Trophoblast cell (in vitro differentiated cells and primary cell): ENCODE data around the gene LMF1.

ENCODE experiments used
- DNase-seq, 2 donors: peaks; one replicate each; pipeline ENCODE4 v3.0.0-alpha.2; 2016
- H2AFZ ChIP-seq: 2 replicates; pipeline ENCODE4 v1.6.1; 2013; ENCODE audit warnings: low read length, moderate library complexity, mild to moderate bottlenecking; ENCODE audit not compliant: insufficient read depth, poor library complexity
- H2AK5ac ChIP-seq: 2 replicates; pipeline ENCODE4 v1.6.1; 2013; ENCODE audit warnings: mild to moderate bottlenecking, low read length
- H2BK120ac ChIP-seq: 2 replicates; pipeline ENCODE4 v1.6.1; 2013; ENCODE audit warnings: low read length, mild to moderate bottlenecking, moderate library complexity; ENCODE audit not compliant: insufficient read depth, poor library complexity
- H2BK12ac ChIP-seq: 2 replicates; pipeline ENCODE4 v1.6.1; 2013; ENCODE audit warnings: mild to moderate bottlenecking, low read length, moderate library complexity
- H2BK5ac ChIP-seq: 2 replicates; pipeline ENCODE4 v1.6.1; 2013; ENCODE audit warnings: low read length, low read depth, moderate library complexity, mild to moderate bottlenecking; ENCODE audit not compliant: poor library complexity
- H3K14ac ChIP-seq: 2 replicates; pipeline ENCODE4 v1.6.1; 2013; ENCODE audit warnings: mild to moderate bottlenecking, low read length
- H3K18ac ChIP-seq: 2 replicates; pipeline ENCODE4 v1.6.1; 2013; ENCODE audit warnings: mild to moderate bottlenecking, low read length
- H3K23ac ChIP-seq: 2 replicates; pipeline ENCODE4 v1.6.1; 2013; ENCODE audit warnings: low read length
- H3K27ac ChIP-seq: 2 replicates; pipeline ENCODE4 v1.5.1; 2013; ENCODE audit warnings: low read depth, mild to moderate bottlenecking, inconsistent platforms, low read length, moderate library complexity
- H3K27me3 ChIP-seq: 2 replicates; pipeline ENCODE4 v1.6.1; 2013; ENCODE audit warnings: inconsistent platforms, mild to moderate bottlenecking, low read length, moderate library complexity; ENCODE audit not compliant: insufficient read depth
- H3K36me3 ChIP-seq, 2 experiments: 1 replicate in 1 of 2; 2 replicates in 1 of 2; pipeline ENCODE4 v1.6.1; 2013; ENCODE audit warnings: low read length in 2 of 2, mild to moderate bottlenecking in 2 of 2, moderate library complexity in 1 of 2; ENCODE audit not compliant: insufficient read depth in 2 of 2, control insufficient read depth in 1 of 2
- H3K4ac ChIP-seq: 2 replicates; pipeline ENCODE4 v1.6.1; 2013; ENCODE audit warnings: low read depth, mild to moderate bottlenecking, low read length, moderate library complexity
- H3K4me1 ChIP-seq, 2 experiments: 1 replicate in 1 of 2; 2 replicates in 1 of 2; pipeline ENCODE4 v1.6.1; 2013; ENCODE audit warnings: low read length in 2 of 2, mild to moderate bottlenecking in 2 of 2, moderate library complexity in 1 of 2; ENCODE audit not compliant: insufficient read depth in 2 of 2, control insufficient read depth in 1 of 2
- H3K4me2 ChIP-seq: 2 replicates; pipeline ENCODE4 v1.6.1; 2013; ENCODE audit warnings: inconsistent platforms, mild to moderate bottlenecking, low read length, moderate library complexity
- H3K4me3 ChIP-seq: 2 replicates; pipeline ENCODE4 v1.5.1; 2013; ENCODE audit warnings: mild to moderate bottlenecking, low read depth, low read length, inconsistent platforms
- H3K79me1 ChIP-seq: one replicate; pipeline ENCODE4 v1.6.1; 2013; ENCODE audit warnings: low read length
- H3K79me2 ChIP-seq: 2 replicates; pipeline ENCODE4 v1.6.1; 2013; ENCODE audit warnings: low read length, mild to moderate bottlenecking; ENCODE audit not compliant: control insufficient read depth, insufficient read depth, poor library complexity
- H3K9ac ChIP-seq: 2 replicates; pipeline ENCODE4 v1.6.1; 2013; ENCODE audit warnings: mild to moderate bottlenecking, low read length
- H3K9me3 ChIP-seq: 2 replicates; pipeline ENCODE4 v1.6.1; 2013; ENCODE audit warnings: low read depth, mild to moderate bottlenecking, control low read depth, inconsistent platforms, low read length; ENCODE audit not compliant: insufficient read depth
- H4K12ac ChIP-seq: 2 replicates; pipeline ENCODE4 v1.6.1; 2013; ENCODE audit warnings: low read depth, mild to moderate bottlenecking, low read length, moderate library complexity
- H4K8ac ChIP-seq: 2 replicates; pipeline ENCODE4 v1.6.1; 2013; ENCODE audit warnings: low read depth, mild to moderate bottlenecking, low read length, moderate library complexity
- H4K91ac ChIP-seq: one replicate; pipeline ENCODE4 v1.6.1; 2013; ENCODE audit warnings: low read depth, mild to moderate bottlenecking, low read length, moderate library complexity
- WGBS: extraction: QIAGEN DNeasy Blood & Tissue Kit; methylation state at CpG from one replicate; pipeline ENCODE4 v1.1.7; 2013; ENCODE audit warnings: missing lambda C conversion rate; ENCODE audit not compliant: insufficient read length, insufficient coverage; ENCODE audit errors: extremely low coverage; 5-methylcytosine and 5-hydroxymethylcytosine counted together

The LMF1 gene

GRCh38 chr16:913817-914439, 56.9 kb downstream of the LMF1 start:
- Histone ChIP-seq H3K79me2 (no peaks in the 10 kb centered on the region), H3K14ac (no peak overlapping the region), H3K36me3 (no peaks in the 10 kb centered on the region), H3K4me3 (no peak overlapping the region), H4K8ac (no peak overlapping the region), H2BK120ac (no peak overlapping the region), H3K9me3 (peaks cover 34% of the 10 kb centered on the region), H3K4me2 (no peak overlapping the region), H2AK5ac (no peak overlapping the region), H3K27ac (no peak overlapping the region), H2BK5ac (no peak overlapping the region), H3K4ac (no peak overlapping the region), H3K4me1 (no peaks in the 10 kb centered on the region), H2AFZ (no peak overlapping the region), H3K23ac (no peak overlapping the region), H3K79me1 (no peaks in the 10 kb centered on the region), H4K12ac (no peak overlapping the region), H2BK12ac (no peak overlapping the region), H3K27me3 (no peaks in the 10 kb centered on the region), H3K18ac (no peak overlapping the region), H4K91ac (no peak overlapping the region), H3K9ac (no peak overlapping the region)
- no CpG with 5 or more reads among the region's 26 CpGs for WGBS
- no peak for DNase-seq

GRCh38 chr16:912684-913613, 57.8 kb downstream of the LMF1 start:
- H4K12ac ChIP-seq, result no peak overlapping the region
- H2AK5ac ChIP-seq, result no peak overlapping the region
- no peak overlapping the region for H3K27ac ChIP-seq
- no peak overlapping the region for H2BK12ac ChIP-seq
- no peak overlapping the region for H2BK120ac ChIP-seq
- no peak overlapping the region for H2BK5ac ChIP-seq
- no peak overlapping the region for H3K18ac ChIP-seq
- H4K8ac ChIP-seq, result no peak overlapping the region
- no peak overlapping the region for H3K4ac ChIP-seq
- no peaks in the 10 kb centered on the region for H3K4me1 ChIP-seq
- H2AFZ ChIP-seq, result no peak overlapping the region
- no peaks in the 10 kb centered on the region for H3K36me3 ChIP-seq
- H3K79me2 ChIP-seq, result no peaks in the 10 kb centered on the region
- H3K23ac ChIP-seq, result no peak overlapping the region
- no peak overlapping the region for H3K4me3 ChIP-seq
- H3K27me3 ChIP-seq, result no peaks in the 10 kb centered on the region
- H4K91ac ChIP-seq, result no peak overlapping the region
- H3K4me2 ChIP-seq, result no peak overlapping the region
- WGBS, result no CpG with 5 or more reads among the region's 56 CpGs
- no peak overlapping the region for H3K9ac ChIP-seq
- no peaks in the 10 kb centered on the region for H3K79me1 ChIP-seq
- DNase-seq, result no peak
- peaks cover 38% of the 10 kb centered on the region for H3K9me3 ChIP-seq
- H3K14ac ChIP-seq, result no peak overlapping the region

DNA sequence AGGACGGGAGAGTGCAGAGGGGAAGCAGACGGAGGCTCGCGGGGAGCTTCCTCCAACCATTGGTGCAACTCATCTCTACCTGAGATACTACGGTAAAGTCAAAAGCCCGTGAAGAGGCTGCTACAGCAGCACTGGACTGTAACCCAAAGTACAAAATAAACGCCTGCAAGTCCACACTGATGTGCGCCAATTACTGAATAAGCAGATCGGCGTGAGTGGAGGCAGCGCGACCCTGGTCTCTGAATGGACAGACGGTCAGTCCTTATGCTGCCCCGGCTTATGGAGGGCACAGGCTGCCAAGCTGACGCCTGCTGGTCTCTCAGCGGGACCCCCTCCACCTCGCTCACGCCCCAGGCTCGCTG, 58.5 kb downstream of the LMF1 start:
- Histone ChIP-seq H3K4me2 (no peak overlapping the region), H3K23ac (no peak overlapping the region), H3K27me3 (no peaks in the 10 kb centered on the region), H3K4ac (no peak overlapping the region), H4K91ac (no peak overlapping the region), H3K79me1 (no peaks in the 10 kb centered on the region), H3K4me3 (no peak overlapping the region), H3K9me3 (peaks cover 37% of the 10 kb centered on the region), H3K18ac (no peak overlapping the region), H2BK5ac (no peak overlapping the region), H4K12ac (no peak overlapping the region), H4K8ac (no peak overlapping the region), H3K9ac (no peak overlapping the region), H3K14ac (no peak overlapping the region), H2AFZ (no peak overlapping the region), H3K4me1 (no peaks in the 10 kb centered on the region), H2AK5ac (no peak overlapping the region), H3K27ac (no peak overlapping the region), H3K36me3 (no peaks in the 10 kb centered on the region), H2BK120ac (no peak overlapping the region), H3K79me2 (no peaks in the 10 kb centered on the region), H2BK12ac (no peak overlapping the region)
- WGBS, result no CpG with 5 or more reads among the region's 19 CpGs
- no peak for DNase-seq

DNA sequence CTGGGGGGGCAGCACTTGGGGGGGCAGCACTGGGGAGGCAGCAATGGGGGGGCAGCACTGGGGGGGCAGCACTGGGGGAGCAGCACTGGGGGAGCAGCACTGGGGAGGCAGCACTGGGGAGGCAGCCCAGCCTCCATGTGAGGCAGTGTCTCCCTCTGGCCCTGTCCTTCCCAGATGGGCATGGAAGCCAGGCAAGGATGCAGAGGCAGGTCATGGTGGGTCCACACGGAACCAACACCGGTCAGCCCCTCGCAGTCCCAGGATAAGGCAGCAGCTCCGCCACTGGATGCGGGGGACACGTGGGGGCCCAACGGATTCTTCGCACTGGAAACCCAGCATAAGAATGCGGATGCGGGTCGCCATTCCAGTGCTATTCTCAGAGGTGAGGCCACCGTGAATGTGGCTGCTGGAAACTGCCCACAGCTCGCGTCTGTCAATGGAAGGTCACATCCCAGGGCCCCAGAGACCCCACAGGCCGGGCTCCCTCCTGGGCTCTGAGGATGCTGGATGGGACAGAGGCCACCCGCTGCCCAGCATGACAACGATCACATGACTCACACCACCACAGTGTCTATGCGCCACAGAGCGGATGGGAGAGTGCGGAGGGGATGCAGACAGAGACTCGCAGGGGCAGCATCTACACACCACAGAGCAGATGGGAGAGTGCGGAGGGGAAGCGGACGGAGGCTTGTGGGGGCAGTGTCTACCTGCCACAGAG, 59.0 kb downstream of the LMF1 start:
- Histone ChIP-seq H3K79me2 (no peaks in the 10 kb centered on the region), H3K18ac (no peak overlapping the region), H4K91ac (no peak overlapping the region), H3K27ac (no peak overlapping the region), H3K4me3 (no peak overlapping the region), H2AK5ac (no peak overlapping the region), H3K9me3 (peaks cover 34% of the 10 kb centered on the region), H3K4me2 (no peak overlapping the region), H3K9ac (no peak overlapping the region), H3K36me3 (no peaks in the 10 kb centered on the region), H3K4me1 (no peaks in the 10 kb centered on the region), H2AFZ (no peak overlapping the region), H3K23ac (no peak overlapping the region), H4K8ac (no peak overlapping the region), H2BK120ac (no peak overlapping the region), H2BK12ac (no peak overlapping the region), H3K79me1 (no peaks in the 10 kb centered on the region), H2BK5ac (no peak overlapping the region), H3K4ac (no peak overlapping the region), H4K12ac (no peak overlapping the region), H3K27me3 (no peaks in the 10 kb centered on the region), H3K14ac (no peak overlapping the region)
- WGBS, result no CpG with 5 or more reads among the region's 24 CpGs
- no peak for DNase-seq
